HEK293T (cell line): ENCODE data around the gene NFATC1.

Experiments used
- ARNT ChIP-seq: fragments of 450-650 bp; IDR thresholded peaks from 2 replicates; pipeline ENCODE4 v1.6.1; 2017; ENCODE audit warnings: mild to moderate bottlenecking
- BHLHE40 ChIP-seq: fragments of 450-650 bp; IDR thresholded peaks from 2 replicates; pipeline ENCODE4 v1.6.1; 2016; ENCODE audit warnings: mild to moderate bottlenecking, moderate library complexity, borderline replicate concordance
- CTBP1 ChIP-seq: fragments of 450-650 bp; IDR thresholded peaks from 2 replicates; pipeline ENCODE4 v1.6.1; 2016; ENCODE audit warnings: borderline replicate concordance
- ELF4 ChIP-seq: fragments of 450-650 bp; IDR thresholded peaks from 2 replicates; pipeline ENCODE4 v1.6.1; 2017; ENCODE audit warnings: antibody characterized with exemption
- FOXA1 ChIP-seq: fragments of 450-650 bp; IDR thresholded peaks from 2 replicates; pipeline ENCODE4 v1.6.1; 2016; ENCODE audit warnings: mild to moderate bottlenecking
- FOXK2 ChIP-seq: fragments of 450-650 bp; IDR thresholded peaks from 2 replicates; pipeline ENCODE4 v1.6.1; 2016; ENCODE audit warnings: mild to moderate bottlenecking
- FOXM1 ChIP-seq: fragments of 450-650 bp; IDR thresholded peaks from 2 replicates; pipeline ENCODE4 v1.6.1; 2017; ENCODE audit warnings: mild to moderate bottlenecking, borderline replicate concordance
- HDGF ChIP-seq: fragments of 450-650 bp; IDR thresholded peaks from 2 replicates; pipeline ENCODE4 v1.6.1; 2017; ENCODE audit warnings: antibody characterized with exemption, borderline replicate concordance
- NFRKB ChIP-seq: fragments of 450-650 bp; IDR thresholded peaks from 2 replicates; pipeline ENCODE4 v1.6.1; 2016; ENCODE audit warnings: mild to moderate bottlenecking, moderate library complexity
- SP1 ChIP-seq: fragments of 450-650 bp; IDR thresholded peaks from 2 replicates; pipeline ENCODE4 v1.6.1; 2017
- SUZ12 ChIP-seq: fragments of 450-650 bp; IDR thresholded peaks from 2 replicates; pipeline ENCODE4 v1.6.1; 2016; ENCODE audit warnings: mild to moderate bottlenecking
- TARDBP ChIP-seq: fragments of 450-650 bp; IDR thresholded peaks from 2 replicates; pipeline ENCODE4 v1.6.1; 2016
- TF ChIP-seq, protein P1 (sequence below): fragments of 450-650 bp; IDR thresholded peaks from 2 replicates; pipeline ENCODE4 v1.6.1; 2016

DNA sequence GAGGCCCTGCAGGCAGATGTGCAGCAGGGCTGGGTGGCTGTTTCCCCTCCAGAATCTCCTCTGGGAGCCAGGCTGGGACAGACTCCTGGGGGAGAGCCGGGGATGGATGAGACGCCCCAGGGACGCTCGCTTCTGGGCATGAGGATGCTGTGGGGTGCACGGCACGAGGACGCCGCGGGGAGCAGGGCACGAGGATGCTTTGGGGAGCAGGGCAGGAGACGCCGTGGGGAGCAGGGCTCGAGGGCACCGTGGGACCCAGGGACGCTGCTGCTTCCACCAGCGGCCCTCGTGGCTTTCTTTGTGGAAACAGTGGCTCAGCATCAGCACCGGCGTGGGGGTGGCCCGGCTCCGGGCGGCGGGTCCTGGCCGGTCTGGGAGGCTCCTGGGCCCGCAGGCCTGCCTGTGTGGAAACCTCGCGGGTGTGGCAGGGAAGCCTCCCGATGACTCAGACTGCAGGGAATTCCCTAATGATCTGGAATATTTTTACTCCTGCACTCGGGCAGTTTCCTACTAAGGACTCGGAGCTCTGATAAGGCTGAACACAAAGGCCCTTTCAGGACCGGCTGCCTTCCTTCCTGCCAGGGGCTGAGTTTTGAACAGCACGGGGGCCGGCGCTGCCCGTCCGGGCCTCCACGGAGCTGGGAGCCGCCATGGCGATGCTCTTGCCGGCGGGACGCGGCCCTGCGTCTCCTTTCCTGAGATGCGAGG, 62.6 kb downstream of the NFATC1 start:
- TF ChIP-seq NFRKB (no peak), HDGF (no peak), FOXA1 (no peak), TARDBP (no peak), SP1 (no peak), CTBP1 (no peak), FOXM1 (no peak), ARNT (no peak), SUZ12 (no peak), BHLHE40 (no peak), ELF4 (no peak), FOXK2 (no peak)
- TF ChIP-seq, protein P1, sequence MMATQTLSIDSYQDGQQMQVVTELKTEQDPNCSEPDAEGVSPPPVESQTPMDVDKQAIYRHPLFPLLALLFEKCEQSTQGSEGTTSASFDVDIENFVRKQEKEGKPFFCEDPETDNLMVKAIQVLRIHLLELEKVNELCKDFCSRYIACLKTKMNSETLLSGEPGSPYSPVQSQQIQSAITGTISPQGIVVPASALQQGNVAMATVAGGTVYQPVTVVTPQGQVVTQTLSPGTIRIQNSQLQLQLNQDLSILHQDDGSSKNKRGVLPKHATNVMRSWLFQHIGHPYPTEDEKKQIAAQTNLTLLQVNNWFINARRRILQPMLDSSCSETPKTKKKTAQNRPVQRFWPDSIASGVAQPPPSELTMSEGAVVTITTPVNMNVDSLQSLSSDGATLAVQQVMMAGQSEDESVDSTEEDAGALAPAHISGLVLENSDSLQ: no peak
